Keratinocyte (primary cell): ENCODE data around the gene BABAM2. TPM values are rescaled to one million over a fixed set of nuclear protein-coding genes. Genes with fewer than 3 reads are reported as not detected.

ENCODE experiments used
- DNase-seq: peaks from one replicate; pipeline ENCODE4 v3.0.0-alpha.2; 2011; ENCODE audit warnings: low read depth, missing footprints, low spot score
- FAIRE-seq: peaks from 2 replicates; lab custom pipeline; 2011; peaks lifted over from hg19 to GRCh38; lab: Jason Lieb, UNC
- H2AFZ ChIP-seq: 2 replicates; pipeline ENCODE4 v1.6.0; 2012; ENCODE audit warnings: low read length, control low read depth, inconsistent platforms; ENCODE audit not compliant: control insufficient read depth
- H3K27ac ChIP-seq: 2 replicates; pipeline ENCODE4 v1.5.1; 2011; ENCODE audit warnings: low read length; ENCODE audit not compliant: control insufficient read depth, insufficient read depth
- H3K27me3 ChIP-seq: 3 replicates; pipeline ENCODE4 v1.6.0; 2011; ENCODE audit warnings: low read length; ENCODE audit not compliant: control insufficient read depth, insufficient read depth; ENCODE audit errors: extremely low read depth
- H3K36me3 ChIP-seq, 2 experiments: 2 replicates in 1 of 2; 3 replicates in 1 of 2; pipeline ENCODE4 v1.5.1; 2011; ENCODE audit warnings: low read length in 2 of 2, mild to moderate bottlenecking in 1 of 2; ENCODE audit not compliant: control insufficient read depth in 2 of 2, insufficient read depth in 2 of 2; ENCODE audit errors: extremely low read depth in 1 of 2
- H3K4me1 ChIP-seq: 3 replicates; pipeline ENCODE4 v1.5.1; 2011; ENCODE audit warnings: low read length; ENCODE audit not compliant: control insufficient read depth, insufficient read depth; ENCODE audit errors: extremely low read depth
- H3K4me2 ChIP-seq: 3 replicates; pipeline ENCODE4 v1.6.0; 2011; ENCODE audit warnings: low read depth, low read length; ENCODE audit not compliant: control insufficient read depth, insufficient read depth; ENCODE audit errors: extremely low read depth
- H3K4me3 ChIP-seq, 3 experiments: fragments of 200-600 bp in 1 of 3; sonication (generic) in 1 of 3; 2 replicates in 2 of 3; 3 replicates in 1 of 3; pipeline ENCODE4 v1.5.1; 2011 to 2016; ENCODE audit warnings: low read length in 3 of 3, mild to moderate bottlenecking in 3 of 3, control low read depth in 2 of 3, inconsistent platforms in 1 of 3, low read depth in 1 of 3, mixed read lengths in 1 of 3, mixed run types in 1 of 3, moderate library complexity in 1 of 3; ENCODE audit not compliant: control insufficient read depth in 2 of 3, insufficient read depth in 2 of 3; ENCODE audit errors: extremely low read depth in 1 of 3
- H3K79me2 ChIP-seq: 2 replicates; pipeline ENCODE4 v1.6.0; 2012; ENCODE audit warnings: low read length; ENCODE audit not compliant: control insufficient read depth, insufficient read depth
- H3K9ac ChIP-seq: 3 replicates; pipeline ENCODE4 v1.6.0; 2011; ENCODE audit warnings: low read length; ENCODE audit not compliant: control insufficient read depth, insufficient read depth; ENCODE audit errors: extremely low read depth
- H3K9me1 ChIP-seq: 3 replicates; pipeline ENCODE4 v1.6.0; 2011; ENCODE audit warnings: low read length; ENCODE audit not compliant: control insufficient read depth, insufficient read depth; ENCODE audit errors: extremely low read depth
- H3K9me3 ChIP-seq: 2 replicates; pipeline ENCODE4 v1.5.1; 2012; ENCODE audit warnings: low read depth, low read length; ENCODE audit not compliant: control insufficient read depth
- H4K20me1 ChIP-seq: 3 replicates; pipeline ENCODE4 v1.6.0; 2011; ENCODE audit warnings: low read length; ENCODE audit not compliant: control insufficient read depth, insufficient read depth; ENCODE audit errors: extremely low read depth
- CTCF ChIP-seq, 3 experiments: IDR thresholded peaks in 1 of 3; conservative IDR thresholded peaks in 1 of 3; optimal IDR thresholded peaks in 1 of 3; 2 replicates in 2 of 3; 3 replicates in 1 of 3; pipeline versions ENCODE3 to v1.5.1; 2011; ENCODE audit warnings: low read length in 3 of 3, mild to moderate bottlenecking in 3 of 3, moderate library complexity in 2 of 3, control low read depth in 1 of 3, inconsistent platforms in 1 of 3; ENCODE audit not compliant: insufficient read depth in 2 of 3; ENCODE audit errors: extremely low read depth in 1 of 3
- EZH2 ChIP-seq: IDR thresholded peaks from one replicate; pipeline ENCODE4 v1.6.1; 2012; ENCODE audit warnings: inconsistent platforms, mild to moderate bottlenecking, low read length, moderate library complexity
- dilution Hi-C: fragments of 300-500 bp; cut with MboI; formaldehyde crosslinking; loops from one replicate; pipeline ENCODE4 v1.7.0; 2020; ENCODE audit warnings: low sequenced_read_pairs; ENCODE audit not compliant: extremely low pct_ligation_motif_present
- polyA plus RNA-seq, 5 experiments: library from polyadenylated mRNA; depleted of rRNA in 3 of 5; stranded (reverse) in 3 of 5; stranded (forward) in 1 of 5; unstranded in 1 of 5; fragments of >200 nt; gene quantifications; 1 replicate in 1 of 5; 2 replicates in 3 of 5; 3 replicates in 1 of 5; pipeline versions ENCODE4 v1.2.1 to v1.2.3, GENCODE V29; 2011 to 2012; ENCODE audit warnings: missing spikeins in 2 of 5, low read depth in 1 of 5, low replicate concordance in 1 of 5

Gene BABAM2
- polyA plus RNA-seq, 1 donor (not counting 4 experiments of a cell fraction or from before 2014, with no cell fraction given), result 29.8 TPM

GRCh38 chr2:28085201-28085600 is 194.7 kb downstream of the BABAM2 start:
- Histone ChIP-seq H4K20me1 (no peaks in the 10 kb centered on the region), H3K4me2 (no peak overlapping the region), H2AFZ (no peak overlapping the region), H3K4me1 (peaks cover 3% of the 10 kb centered on the region), H3K4me3 (no peak overlapping the region), H3K27ac (no peak overlapping the region), H3K9ac (no peak overlapping the region), H3K36me3 (no peaks in the 10 kb centered on the region), H3K9me3 (no peaks in the 10 kb centered on the region), H3K9me1 (no peaks in the 10 kb centered on the region), H3K79me2 (no peaks in the 10 kb centered on the region), H3K27me3 (no peaks in the 10 kb centered on the region)
- DNase-seq, result no peak
- dilution Hi-C loops, result no loop called here
- TF ChIP-seq CTCF (optimal IDR thresholded peaks at IDR 0.05 in 1 of 3, IDR thresholded peaks at IDR 0.05 in 1 of 3, conservative IDR thresholded peaks at IDR 0.05 in 1 of 3; ENCODE audit: extremely low read depth in 1 of 3, insufficient read depth in 2 of 3, low read length in 3 of 3) (no peak), EZH2 (no peak)
- FAIRE-seq, result no peak

- Histone ChIP-seq H3K9me3 (no peaks in the 10 kb centered on the region), H3K27ac (no peak overlapping the region), H3K9me1 (no peaks in the 10 kb centered on the region), H3K4me2 (no peak overlapping the region), H2AFZ (no peak overlapping the region), H3K79me2 (no peaks in the 10 kb centered on the region), H3K4me1 (peaks cover 3% of the 10 kb centered on the region), H3K4me3 (no peak overlapping the region), H3K9ac (no peak overlapping the region), H3K27me3 (no peaks in the 10 kb centered on the region), H3K36me3 (no peaks in the 10 kb centered on the region), H4K20me1 (no peaks in the 10 kb centered on the region)
- no peak for TF ChIP-seq CTCF (optimal IDR thresholded peaks at IDR 0.05 in 1 of 3, IDR thresholded peaks at IDR 0.05 in 1 of 3, conservative IDR thresholded peaks at IDR 0.05 in 1 of 3; ENCODE audit: extremely low read depth in 1 of 3, insufficient read depth in 2 of 3, low read length in 3 of 3)
- TF ChIP-seq EZH2, result no peak
- no peak for FAIRE-seq
- DNase-seq, result no peak
- dilution Hi-C loops, result no loop called here
These were observed 196.1 kb downstream of the BABAM2 start for GRCh38 chr2:28086611-28087010.
